Kidney (tissue), 14 donors: ENCODE data around the gene RHOG. TPM values are rescaled to one million over a fixed set of nuclear protein-coding genes. Genes with fewer than 3 reads are reported as not detected.
A peak's percentile ranks its signal among the peaks of the same experiment; 100 is the strongest.

ENCODE experiments used
- DNase-seq, 5 donors: peaks; one replicate each; pipeline ENCODE4 v3.0.0-alpha.2; 2013 to 2020
- FAIRE-seq: peaks from 2 replicates; lab custom pipeline; 2012; peaks lifted over from hg19 to GRCh38; lab: Jason Lieb, UNC
- H3K27ac ChIP-seq, 2 donors: one replicate each; pipeline ENCODE4 v1.7.0; 2013; ENCODE audit warnings: low read depth in 2 of 2, low read length in 2 of 2, inconsistent platforms in 1 of 2
- H3K27me3 ChIP-seq: one replicate; pipeline ENCODE4 v1.7.1; 2013; ENCODE audit warnings: low read length, inconsistent platforms; ENCODE audit not compliant: control insufficient read depth, insufficient read depth
- H3K36me3 ChIP-seq, 3 donors: one replicate each; pipeline versions ENCODE4 v1.7.0 to v1.7.1; 2013; ENCODE audit warnings: low read length in 3 of 3, control low read depth in 1 of 3, inconsistent platforms in 1 of 3; ENCODE audit not compliant: insufficient read depth in 3 of 3, control insufficient read depth in 2 of 3
- H3K4me1 ChIP-seq, 3 donors: one replicate each; pipeline versions ENCODE4 v1.7.0 to v1.7.1; 2013; ENCODE audit warnings: low read length in 3 of 3, inconsistent platforms in 1 of 3, low read depth in 1 of 3; ENCODE audit not compliant: control insufficient read depth in 2 of 3, insufficient read depth in 2 of 3
- H3K4me3 ChIP-seq, 3 donors: one replicate each; pipeline versions ENCODE4 v1.7.0 to v1.8.1; 2013; ENCODE audit warnings: low read length in 3 of 3, control low read depth in 1 of 3, inconsistent platforms in 1 of 3
- H3K9ac ChIP-seq, 3 donors: one replicate each; pipeline versions ENCODE4 v1.7.0 to v1.7.1; 2013; ENCODE audit warnings: low read length in 3 of 3, control low read depth in 1 of 3, inconsistent platforms in 1 of 3
- H3K9me3 ChIP-seq, 3 donors: one replicate each; pipeline versions ENCODE4 v1.7.0 to v1.7.1; 2013; ENCODE audit warnings: low read length in 3 of 3, control low read depth in 1 of 3, inconsistent platforms in 1 of 3; ENCODE audit not compliant: control insufficient read depth in 2 of 3, insufficient read depth in 1 of 3
- intact Hi-C: fragments of 100-400 bp; cut with DNase I; formaldehyde crosslinking; loops from one replicate; pipeline ENCODE4 v1.11.1; 2022
- polyA plus RNA-seq: library from polyadenylated mRNA; stranded (reverse); fragments of 350-450 nt; fragmentation: Illumina TruSeq; extraction: RNeasy Lipid Tissue Mini Kit (QIAGEN cat#74804); gene quantifications from one replicate; pipeline ENCODE4 v1.2.3, GENCODE V29; 2014; ENCODE audit warnings: low read depth, low replicate concordance; ENCODE audit not compliant: insufficient read depth
- total RNA-seq: library from RNA; stranded (reverse); fragmentation: NEBNext Ultra II Directional; extraction: Animal tissue kit (Norgen Biotek cat#: 25700); gene quantifications from one replicate; pipeline ENCODE4 v1.2.1, GENCODE V29; 2021
- TF ChIP-seq, protein P1 (sequence below): IDR thresholded peaks from 3 replicates; pipeline ENCODE4 v1.5.1; 2012; ENCODE audit warnings: mild to moderate bottlenecking, moderate library complexity, borderline replicate concordance; ENCODE audit not compliant: insufficient read depth; ENCODE audit errors: extremely low read depth
- donor health status: control.
- donor health status: control.
- donor health status: control.
- donor health status: control.
- donor health status: control.
- donor health status: DM: yes; HTN: yes; CAD: no.
- donor health status: Normal renal cell carcinoma (clear cell type).

RHOG gene
- total and polyA plus RNA-seq, 2 donors from 2014 or later: 43.1 to 56.0 TPM

DNA sequence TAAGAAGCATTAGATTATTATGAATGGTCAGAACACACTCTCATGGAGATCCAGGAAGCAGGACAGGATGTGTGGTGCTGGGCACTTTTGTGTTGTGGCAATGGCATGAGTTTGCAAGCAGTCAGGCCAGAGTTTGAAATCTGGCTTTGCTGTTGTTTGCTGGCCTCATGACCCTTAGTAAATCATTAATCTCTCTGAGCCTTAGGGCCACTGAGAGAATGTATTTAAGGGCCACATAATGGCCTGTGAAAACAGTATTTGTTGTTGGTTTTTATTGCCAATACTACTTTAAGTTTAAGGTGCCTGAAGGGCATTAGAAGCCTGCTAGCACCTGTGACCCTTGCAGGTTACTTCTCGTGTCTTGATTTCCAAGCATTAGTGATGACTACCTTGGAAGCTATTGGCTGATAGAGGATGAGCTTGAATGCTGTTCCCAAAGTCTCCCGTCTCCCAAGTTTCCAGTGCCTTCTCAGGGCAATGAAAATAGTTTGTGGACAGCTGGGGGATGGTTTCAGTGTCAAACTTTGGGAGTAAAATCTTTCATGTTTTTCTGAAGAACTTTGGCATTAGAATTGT lies 39.3 kb upstream of the RHOG start:
- H3K9ac ChIP-seq: no peak overlapping the region
- DNase-seq: peak in 3 of 5 donors; percentile 20 to 63 (median 60)

DNA sequence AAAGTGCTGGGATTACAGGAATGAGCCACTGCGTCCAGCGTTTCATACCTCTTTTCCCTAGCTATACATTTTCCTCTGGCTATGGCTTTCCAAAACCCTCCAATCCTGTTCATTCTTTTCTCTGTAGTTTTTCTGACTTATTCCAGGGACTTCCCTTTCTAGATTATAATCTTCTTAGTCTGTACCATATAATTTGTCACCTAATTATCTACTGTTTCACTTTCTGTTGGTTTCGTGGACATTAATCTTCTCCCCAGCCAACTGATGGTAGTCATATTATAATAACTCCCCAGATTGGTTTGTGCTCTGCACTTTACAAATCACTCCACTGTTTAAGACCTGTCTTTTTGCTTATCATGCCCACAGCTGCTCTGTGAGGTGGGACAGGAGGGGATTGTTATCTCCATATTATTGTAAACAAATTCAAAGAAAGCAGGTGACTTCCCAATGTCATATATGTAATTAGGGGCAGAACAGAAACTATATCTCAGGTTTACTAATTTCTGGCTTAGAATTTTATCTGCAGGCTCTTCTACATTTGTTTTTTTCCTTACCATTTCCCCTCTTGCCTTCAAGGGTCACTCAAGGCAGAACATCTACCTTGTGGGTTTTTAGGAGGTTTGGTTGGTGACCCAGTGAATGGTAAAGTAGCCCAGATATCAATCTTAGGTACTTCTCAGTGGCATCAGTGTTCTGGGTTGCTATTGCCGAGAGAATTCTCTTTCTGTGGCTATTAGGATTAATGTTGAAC lies 38.6 kb upstream of the RHOG start:
- H3K36me3 ChIP-seq: no peaks in the 10 kb centered on the region
- H3K9me3 ChIP-seq: no peaks in the 10 kb centered on the region
- H3K27ac ChIP-seq: no peak overlapping the region
- H3K4me1 ChIP-seq: peaks cover 0 to 35% (median 23%) of the 10 kb centered on the region in 3 donors
- H3K27me3 ChIP-seq: no peaks in the 10 kb centered on the region
- DNase-seq (no peak), FAIRE-seq (no peak)
- no peak overlapping the region for H3K9ac ChIP-seq
- no peak overlapping the region for H3K4me3 ChIP-seq
- TF ChIP-seq, protein P1, sequence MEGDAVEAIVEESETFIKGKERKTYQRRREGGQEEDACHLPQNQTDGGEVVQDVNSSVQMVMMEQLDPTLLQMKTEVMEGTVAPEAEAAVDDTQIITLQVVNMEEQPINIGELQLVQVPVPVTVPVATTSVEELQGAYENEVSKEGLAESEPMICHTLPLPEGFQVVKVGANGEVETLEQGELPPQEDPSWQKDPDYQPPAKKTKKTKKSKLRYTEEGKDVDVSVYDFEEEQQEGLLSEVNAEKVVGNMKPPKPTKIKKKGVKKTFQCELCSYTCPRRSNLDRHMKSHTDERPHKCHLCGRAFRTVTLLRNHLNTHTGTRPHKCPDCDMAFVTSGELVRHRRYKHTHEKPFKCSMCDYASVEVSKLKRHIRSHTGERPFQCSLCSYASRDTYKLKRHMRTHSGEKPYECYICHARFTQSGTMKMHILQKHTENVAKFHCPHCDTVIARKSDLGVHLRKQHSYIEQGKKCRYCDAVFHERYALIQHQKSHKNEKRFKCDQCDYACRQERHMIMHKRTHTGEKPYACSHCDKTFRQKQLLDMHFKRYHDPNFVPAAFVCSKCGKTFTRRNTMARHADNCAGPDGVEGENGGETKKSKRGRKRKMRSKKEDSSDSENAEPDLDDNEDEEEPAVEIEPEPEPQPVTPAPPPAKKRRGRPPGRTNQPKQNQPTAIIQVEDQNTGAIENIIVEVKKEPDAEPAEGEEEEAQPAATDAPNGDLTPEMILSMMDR: no peak
- intact Hi-C loops: no loop called here

More for the DNA sequence above, 39.3 kb upstream of the RHOG start:
- Histone ChIP-seq H3K9me3 (no peaks in the 10 kb centered on the region), H3K27me3 (no peaks in the 10 kb centered on the region), H3K27ac (peak overlapping the region; percentile 45 to 69), H3K36me3 (no peaks in the 10 kb centered on the region), H3K4me3 (peak overlapping the region in 1 of 3 donors; percentile 26), H3K4me1 (peaks cover 0 to 35% (median 23%) of the 10 kb centered on the region in 3 donors)
- no peak for FAIRE-seq
- TF ChIP-seq, protein P1: no peak
- intact Hi-C loops: no loop called here

DNA sequence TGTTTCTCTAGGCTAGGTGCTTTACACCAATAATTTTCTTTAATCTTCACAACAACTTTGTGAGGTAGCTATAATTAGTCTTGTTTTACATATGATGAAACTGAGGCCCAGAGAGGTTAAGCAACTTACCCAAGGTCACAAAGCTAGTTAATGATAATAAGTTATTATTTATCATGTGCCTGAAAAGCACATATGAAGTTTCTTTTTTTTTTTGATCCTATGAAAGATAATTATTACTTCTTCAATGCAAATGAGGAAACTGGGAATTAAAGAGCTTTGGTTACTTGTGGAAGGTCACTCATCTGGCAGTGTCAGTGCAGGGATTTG lies 37.5 kb upstream of the RHOG start:
- intact Hi-C loops: no loop called here

More for the DNA sequence above, 37.5 kb upstream of the RHOG start:
- TF ChIP-seq, protein P1: no peak
- Histone ChIP-seq H3K9ac (no peak overlapping the region), H3K27ac (peak overlapping the region in 1 of 2 donors; percentile 68), H3K36me3 (no peaks in the 10 kb centered on the region), H3K4me3 (no peak overlapping the region), H3K27me3 (no peaks in the 10 kb centered on the region), H3K4me1 (peaks cover 0 to 35% (median 23%) of the 10 kb centered on the region in 3 donors), H3K9me3 (no peaks in the 10 kb centered on the region)
- FAIRE-seq (no peak), DNase-seq (no peak)
